Measurements from ENCODE around the gene TMEM79.
"Not testable (repeated sequence)": the region's sequence is repeated elsewhere in the genome, so short reads cannot be mapped to it uniquely, and the experiment has no call there.

Gene TMEM79

GRCh38 chr1:156303241-156303640 is 19.1 kb downstream of the TMEM79 start:
- H3K27me3 Mint-ChIP-seq: no peaks in the 10 kb centered on the region

GRCh38 chr1:156305215-156305614 is 21.1 kb downstream of the TMEM79 start:
- Mint-ChIP-seq H3K27ac (no peak overlapping the region), H3K27me3 (no peaks in the 10 kb centered on the region), H3K9me3 (no peaks in the 10 kb centered on the region), H3K4me3 (no peak overlapping the region), H3K4me1 (no peaks in the 10 kb centered on the region), H3K36me3 (peaks cover 13% of the 10 kb centered on the region)
- DNase-seq (ENCODE audit: low spot score in 2 of 2) (no peak), ATAC-seq (ENCODE audit: low read depth) (no peak)

More at GRCh38 chr1:156303241-156303640, 19.1 kb downstream of the TMEM79 start:
- Mint-ChIP-seq H3K9me3 (no peaks in the 10 kb centered on the region), H3K4me1 (no peaks in the 10 kb centered on the region), H3K27ac (no peak overlapping the region), H3K4me3 (no peak overlapping the region), H3K36me3 (peaks cover 8% of the 10 kb centered on the region)
- ATAC-seq (ENCODE audit: low read depth) (no peak), DNase-seq (ENCODE audit: low spot score in 2 of 2) (no peak)

- no peak for ATAC-seq (ENCODE audit: low read depth)
- Mint-ChIP-seq H3K27me3 (no peaks in the 10 kb centered on the region), H3K36me3 (peaks cover 19% of the 10 kb centered on the region), H3K4me3 (no peak overlapping the region), H3K27ac (peak overlapping the region; percentile 59), H3K9me3 (no peaks in the 10 kb centered on the region), H3K4me1 (no peaks in the 10 kb centered on the region)
- no peak for DNase-seq (ENCODE audit: low spot score in 2 of 2)
Measured at GRCh38 chr1:156308078-156308477, 24.0 kb downstream of the TMEM79 start.

- Mint-ChIP-seq H3K4me1 (no peaks in the 10 kb centered on the region), H3K36me3 (peaks cover 30% of the 10 kb centered on the region), H3K27me3 (no peaks in the 10 kb centered on the region), H3K9me3 (no peaks in the 10 kb centered on the region), H3K27ac (no peak overlapping the region), H3K4me3 (no peak overlapping the region)
- ATAC-seq (ENCODE audit: low read depth): no peak
- DNase-seq (ENCODE audit: low spot score in 2 of 2): no peak
Measured at GRCh38 chr1:156310962-156311361, 26.8 kb downstream of the TMEM79 start.

GRCh38 chr1:156316909-156317308 is 32.8 kb downstream of the TMEM79 start:
- no peaks in the 10 kb centered on the region for H3K9me3 Mint-ChIP-seq
- H3K27me3 Mint-ChIP-seq: no peaks in the 10 kb centered on the region
- no peak overlapping the region for H3K4me3 Mint-ChIP-seq
- H3K4me1 Mint-ChIP-seq: no peaks in the 10 kb centered on the region
- ATAC-seq (ENCODE audit: low read depth): no peak
- DNase-seq (ENCODE audit: low spot score in 2 of 2): no peak
- H3K27ac Mint-ChIP-seq: no peak overlapping the region
- H3K36me3 Mint-ChIP-seq: peaks cover 24% of the 10 kb centered on the region

- H3K27me3 Mint-ChIP-seq: no peaks in the 10 kb centered on the region
- no peaks in the 10 kb centered on the region for H3K4me1 Mint-ChIP-seq
- DNase-seq (ENCODE audit: low spot score in 2 of 2): peak in 1 of 2 donors; percentile 21
- no peak overlapping the region for H3K4me3 Mint-ChIP-seq
- H3K27ac Mint-ChIP-seq: no peak overlapping the region
- peaks cover 19% of the 10 kb centered on the region for H3K36me3 Mint-ChIP-seq
- no peak for ATAC-seq (ENCODE audit: low read depth)
- H3K9me3 Mint-ChIP-seq: no peaks in the 10 kb centered on the region
Measured at GRCh38 chr1:156319664-156320063, 35.5 kb downstream of the TMEM79 start.

GRCh38 chr1:156320560-156320959 is 36.4 kb downstream of the TMEM79 start:
- DNase-seq (ENCODE audit: low spot score in 2 of 2): no peak
- H3K36me3 Mint-ChIP-seq: peaks cover 20% of the 10 kb centered on the region

GRCh38 chr1:156323179-156323578 is 39.1 kb downstream of the TMEM79 start:
- H3K27ac Mint-ChIP-seq; ATAC-seq (ENCODE audit: low read depth); H3K4me1 Mint-ChIP-seq; H3K9me3 Mint-ChIP-seq; H3K4me3 Mint-ChIP-seq; H3K27me3 Mint-ChIP-seq; DNase-seq (ENCODE audit: low spot score in 2 of 2): not testable (repeated sequence)
- H3K36me3 Mint-ChIP-seq: peaks cover 16% of the 10 kb centered on the region

More at GRCh38 chr1:156320560-156320959, 36.4 kb downstream of the TMEM79 start:
- no peak for ATAC-seq (ENCODE audit: low read depth)
- no peaks in the 10 kb centered on the region for H3K27me3 Mint-ChIP-seq
- H3K4me3 Mint-ChIP-seq: no peak overlapping the region
- H3K4me1 Mint-ChIP-seq: no peaks in the 10 kb centered on the region
- no peak overlapping the region for H3K27ac Mint-ChIP-seq
- H3K9me3 Mint-ChIP-seq: no peaks in the 10 kb centered on the region

GRCh38 chr1:156336242-156336641 is 52.1 kb downstream of the TMEM79 start:
- peaks cover 5% of the 10 kb centered on the region for H3K36me3 Mint-ChIP-seq
- H3K27ac Mint-ChIP-seq: no peak overlapping the region
- no peak for ATAC-seq (ENCODE audit: low read depth)
- peaks cover 18% of the 10 kb centered on the region for H3K4me1 Mint-ChIP-seq
- H3K4me3 Mint-ChIP-seq: peak overlapping the region; percentile 59
- no peaks in the 10 kb centered on the region for H3K27me3 Mint-ChIP-seq
- H3K9me3 Mint-ChIP-seq: no peaks in the 10 kb centered on the region
- no peak for DNase-seq (ENCODE audit: low spot score in 2 of 2)

GRCh38 chr1:156337052-156337887 is 53.1 kb downstream of the TMEM79 start:
- no peak for ATAC-seq (ENCODE audit: low read depth)
- Mint-ChIP-seq H3K27me3 (no peaks in the 10 kb centered on the region), H3K27ac (peak overlapping the region; percentile 89), H3K36me3 (peaks cover 3% of the 10 kb centered on the region), H3K4me1 (peaks cover 18% of the 10 kb centered on the region), H3K4me3 (peak overlapping the region; percentile 99), H3K9me3 (no peaks in the 10 kb centered on the region)
- DNase-seq (ENCODE audit: low spot score in 2 of 2): no peak

GRCh38 chr1:156337888-156338179 is 53.7 kb downstream of the TMEM79 start:
- DNase-seq (ENCODE audit: low spot score in 2 of 2): no peak
- H3K9me3 Mint-ChIP-seq: no peaks in the 10 kb centered on the region

GRCh38 chr1:156338180-156338976 is 54.3 kb downstream of the TMEM79 start, which contains the start of the genes CCT3 and TSACC:
Gene CCT3 (minus strand): TSS chr1:156338292. CDS start chr1:156338184, 108 bp downstream.
Gene TSACC (plus strand): TSS chr1:156338526. CDS start chr1:156339758, 1,232 bp downstream.
- H3K27ac Mint-ChIP-seq: peak within 1 kb of the TSS; percentile 89
- H3K36me3 Mint-ChIP-seq: peaks cover 3% of the 10 kb centered on the region
- DNase-seq (ENCODE audit: low spot score in 2 of 2): peak; percentile 100
- no peaks in the 10 kb centered on the region for H3K27me3 Mint-ChIP-seq
- ATAC-seq (ENCODE audit: low read depth): peak; percentile 90
- peaks cover 18% of the 10 kb centered on the region for H3K4me1 Mint-ChIP-seq
- peak within 1 kb of the TSS; percentile 99 for H3K4me3 Mint-ChIP-seq
- H3K9me3 Mint-ChIP-seq: no peaks in the 10 kb centered on the region

More at GRCh38 chr1:156337888-156338179, 53.7 kb downstream of the TMEM79 start:
- H3K27me3 Mint-ChIP-seq: no peaks in the 10 kb centered on the region
- ATAC-seq (ENCODE audit: low read depth): no peak
- H3K36me3 Mint-ChIP-seq: peaks cover 3% of the 10 kb centered on the region
- peaks cover 18% of the 10 kb centered on the region for H3K4me1 Mint-ChIP-seq
- peak overlapping the region; percentile 89 for H3K27ac Mint-ChIP-seq
- H3K4me3 Mint-ChIP-seq: peak overlapping the region; percentile 99
